PFSK-1 (cell line): ENCODE measurements around the gene SLC16A8.

Experiments
- FOXP2 ChIP-seq: optimal IDR thresholded peaks from 2 replicates; pipeline ENCODE3; 2011; ENCODE audit warnings: borderline replicate concordance, control low read depth, inconsistent platforms; ENCODE audit not compliant: insufficient read depth; ENCODE audit errors: extremely low read length, extremely low read depth
- POLR2AphosphoS5 ChIP-seq: IDR thresholded peaks from 2 replicates; pipeline ENCODE4 v1.6.1; 2012; ENCODE audit warnings: low read depth, mild to moderate bottlenecking, control low read depth, low read length, moderate library complexity
- SIN3A ChIP-seq: IDR thresholded peaks from 2 replicates; pipeline ENCODE4 v1.6.1; 2012; ENCODE audit warnings: mild to moderate bottlenecking, low read length, moderate library complexity, borderline replicate concordance; ENCODE audit not compliant: insufficient read depth
- TAF1 ChIP-seq: IDR thresholded peaks from 2 replicates; pipeline ENCODE4 v1.6.1; 2012; ENCODE audit warnings: low read length, control low read depth, borderline replicate concordance; ENCODE audit not compliant: insufficient read depth
- TF ChIP-seq, protein P1 (sequence below), 2 experiments: IDR thresholded peaks; 2 replicates each; pipeline versions ENCODE4 v1.6.1 to v1.8.0; 2011 to 2012; ENCODE audit warnings: low read depth in 2 of 2, low read length in 2 of 2, control low read depth in 1 of 2, inconsistent platforms in 1 of 2, mild to moderate bottlenecking in 1 of 2, moderate library complexity in 1 of 2; ENCODE audit not compliant: insufficient read depth in 1 of 2

DNA sequence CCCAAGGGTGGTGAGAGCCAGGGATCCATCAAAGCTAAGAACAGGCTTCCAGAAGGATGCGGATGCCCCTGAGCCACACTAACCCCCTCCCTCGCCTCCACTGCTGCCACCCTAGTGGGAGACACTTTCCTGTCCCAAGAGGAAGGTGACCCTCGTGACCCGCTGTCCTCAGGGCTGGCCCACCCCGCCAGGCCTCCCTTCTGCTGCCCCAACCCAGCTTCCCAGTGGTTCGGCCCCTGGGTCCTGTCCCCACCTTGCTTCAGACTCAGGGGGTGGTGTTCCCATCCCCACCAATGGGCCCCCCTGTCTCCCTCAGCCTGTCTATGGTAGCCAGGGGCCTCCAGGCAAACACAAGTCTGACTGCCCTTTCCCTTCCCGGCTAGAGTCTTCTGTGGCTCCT is 33.3 kb downstream of the SLC16A8 start:
- TF ChIP-seq TAF1 = no peak
- TF ChIP-seq SIN3A = no peak
- TF ChIP-seq POLR2AphosphoS5 = no peak
- TF ChIP-seq, protein P1, sequence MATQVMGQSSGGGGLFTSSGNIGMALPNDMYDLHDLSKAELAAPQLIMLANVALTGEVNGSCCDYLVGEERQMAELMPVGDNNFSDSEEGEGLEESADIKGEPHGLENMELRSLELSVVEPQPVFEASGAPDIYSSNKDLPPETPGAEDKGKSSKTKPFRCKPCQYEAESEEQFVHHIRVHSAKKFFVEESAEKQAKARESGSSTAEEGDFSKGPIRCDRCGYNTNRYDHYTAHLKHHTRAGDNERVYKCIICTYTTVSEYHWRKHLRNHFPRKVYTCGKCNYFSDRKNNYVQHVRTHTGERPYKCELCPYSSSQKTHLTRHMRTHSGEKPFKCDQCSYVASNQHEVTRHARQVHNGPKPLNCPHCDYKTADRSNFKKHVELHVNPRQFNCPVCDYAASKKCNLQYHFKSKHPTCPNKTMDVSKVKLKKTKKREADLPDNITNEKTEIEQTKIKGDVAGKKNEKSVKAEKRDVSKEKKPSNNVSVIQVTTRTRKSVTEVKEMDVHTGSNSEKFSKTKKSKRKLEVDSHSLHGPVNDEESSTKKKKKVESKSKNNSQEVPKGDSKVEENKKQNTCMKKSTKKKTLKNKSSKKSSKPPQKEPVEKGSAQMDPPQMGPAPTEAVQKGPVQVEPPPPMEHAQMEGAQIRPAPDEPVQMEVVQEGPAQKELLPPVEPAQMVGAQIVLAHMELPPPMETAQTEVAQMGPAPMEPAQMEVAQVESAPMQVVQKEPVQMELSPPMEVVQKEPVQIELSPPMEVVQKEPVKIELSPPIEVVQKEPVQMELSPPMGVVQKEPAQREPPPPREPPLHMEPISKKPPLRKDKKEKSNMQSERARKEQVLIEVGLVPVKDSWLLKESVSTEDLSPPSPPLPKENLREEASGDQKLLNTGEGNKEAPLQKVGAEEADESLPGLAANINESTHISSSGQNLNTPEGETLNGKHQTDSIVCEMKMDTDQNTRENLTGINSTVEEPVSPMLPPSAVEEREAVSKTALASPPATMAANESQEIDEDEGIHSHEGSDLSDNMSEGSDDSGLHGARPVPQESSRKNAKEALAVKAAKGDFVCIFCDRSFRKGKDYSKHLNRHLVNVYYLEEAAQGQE (IDR thresholded peaks at IDR 0.05; ENCODE audit: insufficient read depth in 1 of 2, low read depth in 2 of 2, low read length in 2 of 2) = no peak
- no peak for TF ChIP-seq FOXP2
